PC-3 (cell line): ENCODE results near the gene FBLIM1. TPM values are rescaled to one million over a fixed set of nuclear protein-coding genes. Genes with fewer than 3 reads are reported as not detected.
A peak's percentile ranks its signal among the peaks of the same experiment; 100 is the strongest.

Source experiments
- ATAC-seq: fragments of 200-7000 bp; cut with Tn5 transposase; 2 replicates; pipeline ENCODE4 v1.9.1; 2020; ENCODE audit warnings: mild to moderate bottlenecking, moderate library complexity
- BruUV-seq: library from RNA; stranded (reverse); fragments of 400-500 nt; replicated peaks from 2 replicates; lab custom pipeline; 2021; lab: Mats Ljungman, UMichigan
- CTCF ChIA-PET: fragments of 300-600 bp; sonication (Branson Sonifier 250); formaldehyde crosslinking; loops from one replicate; lab custom pipeline; 2022; ENCODE audit warnings: antibody characterized with exemption; lab: Charles Lee
- POLR2A ChIA-PET: fragments of 300-600 bp; sonication (Branson Sonifier 250); formaldehyde crosslinking; loops from one replicate; lab custom pipeline; 2022; ENCODE audit warnings: antibody characterized with exemption; ENCODE audit not compliant: unreplicated experiment; lab: Charles Lee
- DNase-seq: peaks from one replicate; pipeline ENCODE4 v3.0.0-alpha.2; 2015
- H2AFZ ChIP-seq: fragments of 300-600 bp; sonication (generic); 2 replicates; pipeline ENCODE4 v1.6.0; 2016; ENCODE audit warnings: antibody characterized with exemption, low read length
- H3F3A ChIP-seq: fragments of 300-600 bp; sonication (generic); one replicate; pipeline ENCODE4 v1.6.0; 2017; ENCODE audit warnings: antibody characterized with exemption, low read length, control low read depth, mild to moderate bottlenecking; ENCODE audit not compliant: unreplicated experiment
- H3K27ac ChIP-seq: fragments of 300-600 bp; sonication (generic); 2 replicates; pipeline ENCODE4 v1.5.1; 2016; ENCODE audit warnings: mild to moderate bottlenecking, low read length
- H3K27me3 ChIP-seq: fragments of 300-600 bp; sonication (generic); 2 replicates; pipeline ENCODE4 v1.6.1; 2016; ENCODE audit warnings: low read length, mixed read lengths
- H3K36me3 ChIP-seq: fragments of 300-600 bp; sonication (generic); 2 replicates; pipeline ENCODE4 v1.6.1; 2016; ENCODE audit warnings: low read depth, mixed run types, low read length, mixed read lengths
- H3K4me1 ChIP-seq: fragments of 300-600 bp; sonication (generic); 2 replicates; pipeline ENCODE4 v1.5.1; 2016; ENCODE audit warnings: low read length; ENCODE audit not compliant: insufficient read depth
- H3K4me2 ChIP-seq: fragments of 300-600 bp; sonication (generic); 2 replicates; pipeline ENCODE4 v1.6.0; 2016; ENCODE audit warnings: low read length
- H3K4me3 ChIP-seq: fragments of 300-600 bp; sonication (generic); 2 replicates; pipeline ENCODE4 v1.5.1; 2016; ENCODE audit warnings: mild to moderate bottlenecking, low read length, mixed read lengths
- H3K79me2 ChIP-seq: fragments of 300-600 bp; sonication (generic); 2 replicates; pipeline ENCODE4 v1.6.1; 2017; ENCODE audit warnings: low read length, mixed read lengths
- H3K9ac ChIP-seq: fragments of 300-600 bp; sonication (generic); 2 replicates; pipeline ENCODE4 v1.6.0; 2016; ENCODE audit warnings: mild to moderate bottlenecking, low read length
- H3K9me2 ChIP-seq: fragments of 300-600 bp; sonication (generic); replicated peaks from 2 replicates; pipeline ENCODE4 v1.6.1; 2016; ENCODE audit warnings: mixed run types, low read length, mixed read lengths
- H3K9me3 ChIP-seq: fragments of 300-600 bp; sonication (generic); 2 replicates; pipeline ENCODE4 v1.6.1; 2016; ENCODE audit warnings: low read length, mixed read lengths
- H4K20me1 ChIP-seq: fragments of 300-600 bp; sonication (generic); 2 replicates; pipeline ENCODE4 v1.6.1; 2016; ENCODE audit warnings: low read length, mixed read lengths
- EZH2 ChIP-seq: fragments of 300-600 bp; sonication (generic); IDR thresholded peaks from one replicate; pipeline ENCODE4 v1.6.1; 2017; ENCODE audit warnings: antibody characterized with exemption, mild to moderate bottlenecking, low read length; ENCODE audit not compliant: unreplicated experiment
- EZH2phosphoT487 ChIP-seq: fragments of 300-600 bp; sonication (generic); IDR thresholded peaks from 2 replicates; pipeline ENCODE4 v1.6.1; 2018; ENCODE audit warnings: mild to moderate bottlenecking, antibody characterized with exemption, low read length, borderline replicate concordance
- intact Hi-C: fragments of 100-400 bp; cut with micrococcal nuclease; formaldehyde crosslinking; loops from 2 replicates; pipeline ENCODE4 v1.9.0; 2023
- total RNA-seq: library from RNA; depleted of rRNA; stranded (reverse); fragments of >200 nt; gene quantifications from 2 replicates; pipeline ENCODE4 v1.2.3, GENCODE V29; 2014
- TF ChIP-seq, protein P1 (sequence below): fragments of 300-600 bp; sonication (generic); conservative IDR thresholded peaks from 2 replicates; pipeline ENCODE4 v1.5.1; 2017; ENCODE audit warnings: antibody characterized with exemption, low read depth, mild to moderate bottlenecking, low read length

Gene FBLIM1
- total RNA-seq, 1 experiment from 2014 or later = 74.1 TPM

DNA sequence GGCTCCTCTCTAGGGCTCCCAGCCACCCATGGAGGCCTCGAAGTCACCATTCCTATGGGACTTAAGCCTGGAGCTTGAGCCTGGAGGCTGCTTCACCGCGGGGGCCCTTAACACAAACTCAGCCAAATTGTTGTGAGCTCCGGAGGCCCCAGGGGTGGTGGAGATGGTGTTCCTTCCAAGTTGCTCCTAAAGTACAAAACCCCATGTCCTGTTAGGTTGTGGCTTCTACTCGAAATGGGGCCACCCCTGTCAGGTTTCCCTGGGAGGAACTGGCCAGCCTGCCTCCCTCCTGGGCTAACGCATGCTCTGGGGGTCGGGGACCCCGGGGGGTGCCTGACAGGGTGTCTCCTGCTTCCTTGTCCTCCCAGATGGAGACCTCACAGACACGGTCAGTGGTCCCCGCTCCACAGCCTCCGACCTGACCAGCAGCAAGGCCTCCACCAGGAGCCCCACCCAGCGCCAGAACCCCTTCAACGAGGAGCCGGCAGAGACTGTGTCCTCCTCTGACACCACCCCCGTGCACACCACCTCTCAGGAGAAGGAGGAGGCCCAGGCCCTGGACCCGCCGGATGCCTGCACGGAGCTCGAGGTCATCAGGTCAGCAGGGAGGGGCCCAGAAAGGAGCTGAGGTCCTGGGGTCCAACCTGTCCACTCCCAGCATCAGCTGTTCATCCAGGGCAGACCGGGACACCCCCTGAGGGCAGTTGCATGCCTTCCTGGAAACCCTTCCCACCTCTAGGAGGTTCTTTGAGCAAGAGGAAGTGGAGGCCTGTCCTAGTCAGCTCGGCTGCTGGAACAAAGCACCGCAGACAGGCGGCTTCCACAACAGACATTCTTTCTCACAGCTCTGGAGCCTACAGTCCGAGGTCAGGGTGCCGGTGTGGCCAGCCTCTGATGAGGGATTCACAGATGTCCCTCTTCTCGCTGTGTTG lies 33.4 kb upstream of the FBLIM1 start:
- Histone ChIP-seq H3K27me3 (no peaks in the 10 kb centered on the region), H3K9me2 (no peaks in the 10 kb centered on the region), H3K36me3 (peaks cover 3% of the 10 kb centered on the region; the same call in 1 of the 2 replicates), H3K79me2 (no peaks in the 10 kb centered on the region), H3K4me3 (no peak overlapping the region), H3K9me3 (no peaks in the 10 kb centered on the region), H3K9ac (no peak overlapping the region), H3K27ac (no peak overlapping the region), H3F3A (no peaks in the 10 kb centered on the region), H2AFZ (no peak overlapping the region), H3K4me1 (no peaks in the 10 kb centered on the region), H3K4me2 (no peak overlapping the region), H4K20me1 (no peaks in the 10 kb centered on the region)
- intact Hi-C loops = no loop called here
- DNase-seq = no peak
- TF ChIP-seq, protein P1, sequence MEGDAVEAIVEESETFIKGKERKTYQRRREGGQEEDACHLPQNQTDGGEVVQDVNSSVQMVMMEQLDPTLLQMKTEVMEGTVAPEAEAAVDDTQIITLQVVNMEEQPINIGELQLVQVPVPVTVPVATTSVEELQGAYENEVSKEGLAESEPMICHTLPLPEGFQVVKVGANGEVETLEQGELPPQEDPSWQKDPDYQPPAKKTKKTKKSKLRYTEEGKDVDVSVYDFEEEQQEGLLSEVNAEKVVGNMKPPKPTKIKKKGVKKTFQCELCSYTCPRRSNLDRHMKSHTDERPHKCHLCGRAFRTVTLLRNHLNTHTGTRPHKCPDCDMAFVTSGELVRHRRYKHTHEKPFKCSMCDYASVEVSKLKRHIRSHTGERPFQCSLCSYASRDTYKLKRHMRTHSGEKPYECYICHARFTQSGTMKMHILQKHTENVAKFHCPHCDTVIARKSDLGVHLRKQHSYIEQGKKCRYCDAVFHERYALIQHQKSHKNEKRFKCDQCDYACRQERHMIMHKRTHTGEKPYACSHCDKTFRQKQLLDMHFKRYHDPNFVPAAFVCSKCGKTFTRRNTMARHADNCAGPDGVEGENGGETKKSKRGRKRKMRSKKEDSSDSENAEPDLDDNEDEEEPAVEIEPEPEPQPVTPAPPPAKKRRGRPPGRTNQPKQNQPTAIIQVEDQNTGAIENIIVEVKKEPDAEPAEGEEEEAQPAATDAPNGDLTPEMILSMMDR = no peak
- TF ChIP-seq EZH2 (no peak), EZH2phosphoT487 (no peak)
- no peak for ATAC-seq
- POLR2A ChIA-PET = no interaction called here
- CTCF ChIA-PET = no interaction called here
- no TSS peak for BruUV-seq

DNA sequence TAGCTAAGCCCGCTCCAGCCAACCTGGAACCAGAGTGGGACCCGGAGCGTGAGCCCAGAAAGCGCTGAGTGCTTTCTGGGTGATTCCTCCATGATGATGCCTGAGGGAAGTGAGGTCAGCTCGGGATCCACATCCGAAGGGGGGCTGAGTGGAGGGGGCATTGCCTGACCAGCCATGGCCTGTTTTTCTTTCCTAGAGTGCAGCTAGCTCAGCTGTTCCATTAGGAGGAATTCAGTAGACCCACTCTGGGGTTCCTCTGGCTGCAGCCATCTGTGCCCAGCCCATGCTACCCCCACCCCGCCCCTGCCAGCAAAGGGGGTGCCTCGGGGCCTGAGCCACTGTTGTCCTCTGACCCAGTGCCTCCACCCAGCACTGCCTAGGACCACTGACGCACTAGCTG lies 32.1 kb upstream of the FBLIM1 start:
- ChIA-PET POLR2A (no interaction called here), CTCF (no interaction called here)
- H3K9me2 ChIP-seq = no peaks in the 10 kb centered on the region
- DNase-seq (no peak), ATAC-seq (no peak)
- H3K9ac ChIP-seq = no peak overlapping the region
- TF ChIP-seq EZH2 (no peak), EZH2phosphoT487 (no peak)
- no peaks in the 10 kb centered on the region for H3F3A ChIP-seq
- H3K36me3 ChIP-seq = 0 out of 2 replicates have a peak, but pooled peaks cover 3% of the 10 kb centered on the region
- no peak overlapping the region for H2AFZ ChIP-seq
- intact Hi-C loops = no loop called here
- no peaks in the 10 kb centered on the region for H3K79me2 ChIP-seq
- no peak overlapping the region for H3K4me3 ChIP-seq
- no TSS peak for BruUV-seq
- H3K27ac ChIP-seq = no peak overlapping the region
- H3K9me3 ChIP-seq = no peaks in the 10 kb centered on the region
- no peaks in the 10 kb centered on the region for H3K27me3 ChIP-seq
- no peaks in the 10 kb centered on the region for H3K4me1 ChIP-seq
- H3K4me2 ChIP-seq = no peak overlapping the region
- no peaks in the 10 kb centered on the region for H4K20me1 ChIP-seq

DNA sequence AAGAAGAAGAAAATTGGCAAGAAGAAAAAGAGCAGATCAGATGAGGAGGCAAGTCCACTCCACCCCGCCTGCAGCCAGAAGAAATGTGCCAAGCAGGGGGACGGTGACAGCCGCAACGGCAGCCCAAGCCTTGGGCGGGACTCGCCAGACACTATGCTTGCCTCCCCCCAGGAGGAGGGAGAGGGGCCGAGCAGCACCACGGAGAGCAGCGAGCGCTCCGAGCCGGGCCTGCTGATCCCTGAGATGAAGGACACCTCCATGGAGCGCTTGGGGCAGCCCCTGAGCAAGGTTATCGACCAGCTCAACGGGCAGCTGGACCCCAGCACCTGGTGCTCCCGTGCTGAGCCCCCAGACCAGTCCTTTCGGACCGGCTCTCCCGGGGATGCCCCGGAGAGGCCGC lies 31.6 kb upstream of the FBLIM1 start:
- no peak overlapping the region for H3K4me3 ChIP-seq
- no peak overlapping the region for H3K4me2 ChIP-seq
- no peak overlapping the region for H3K27ac ChIP-seq
- intact Hi-C loops = no loop called here
- no peak for ATAC-seq
- ChIA-PET CTCF (no interaction called here), POLR2A (no interaction called here)
- H3K4me1 ChIP-seq = no peaks in the 10 kb centered on the region
- no peaks in the 10 kb centered on the region for H3F3A ChIP-seq
- DNase-seq = no peak
- 0 out of 2 replicates have a peak, but pooled peaks cover 3% of the 10 kb centered on the region for H3K36me3 ChIP-seq
- H3K79me2 ChIP-seq = no peaks in the 10 kb centered on the region
- BruUV-seq = TSS peak; percentile 27
- H2AFZ ChIP-seq = no peak overlapping the region
- H3K9ac ChIP-seq = no peak overlapping the region
- H3K9me2 ChIP-seq = no peaks in the 10 kb centered on the region
- H3K27me3 ChIP-seq = no peaks in the 10 kb centered on the region
- TF ChIP-seq, protein P1 = no peak
- TF ChIP-seq EZH2 (no peak), EZH2phosphoT487 (no peak)
- H3K9me3 ChIP-seq = no peaks in the 10 kb centered on the region
- no peaks in the 10 kb centered on the region for H4K20me1 ChIP-seq
